ENCODE data around the gene FAM78B. TPM values are rescaled to one million over a fixed set of nuclear protein-coding genes. Genes with fewer than 3 reads are reported as not detected.

Gene FAM78B
- total RNA-seq, 1 donor from 2014 or later, result 2.9 TPM

- H3K27ac Mint-ChIP-seq, result no peak overlapping the region
- no peak for DNase-seq (ENCODE audit: extremely low spot score, unreplicated experiment)
- H3K27me3 Mint-ChIP-seq, result peaks cover 5% of the 10 kb centered on the region
- no peak overlapping the region for H3K4me3 Mint-ChIP-seq
- no peaks in the 10 kb centered on the region for H3K9me3 Mint-ChIP-seq
- peaks cover 6% of the 10 kb centered on the region for H3K4me1 Mint-ChIP-seq (ENCODE audit: unreplicated experiment)
- TF ChIP-seq, protein P1, sequence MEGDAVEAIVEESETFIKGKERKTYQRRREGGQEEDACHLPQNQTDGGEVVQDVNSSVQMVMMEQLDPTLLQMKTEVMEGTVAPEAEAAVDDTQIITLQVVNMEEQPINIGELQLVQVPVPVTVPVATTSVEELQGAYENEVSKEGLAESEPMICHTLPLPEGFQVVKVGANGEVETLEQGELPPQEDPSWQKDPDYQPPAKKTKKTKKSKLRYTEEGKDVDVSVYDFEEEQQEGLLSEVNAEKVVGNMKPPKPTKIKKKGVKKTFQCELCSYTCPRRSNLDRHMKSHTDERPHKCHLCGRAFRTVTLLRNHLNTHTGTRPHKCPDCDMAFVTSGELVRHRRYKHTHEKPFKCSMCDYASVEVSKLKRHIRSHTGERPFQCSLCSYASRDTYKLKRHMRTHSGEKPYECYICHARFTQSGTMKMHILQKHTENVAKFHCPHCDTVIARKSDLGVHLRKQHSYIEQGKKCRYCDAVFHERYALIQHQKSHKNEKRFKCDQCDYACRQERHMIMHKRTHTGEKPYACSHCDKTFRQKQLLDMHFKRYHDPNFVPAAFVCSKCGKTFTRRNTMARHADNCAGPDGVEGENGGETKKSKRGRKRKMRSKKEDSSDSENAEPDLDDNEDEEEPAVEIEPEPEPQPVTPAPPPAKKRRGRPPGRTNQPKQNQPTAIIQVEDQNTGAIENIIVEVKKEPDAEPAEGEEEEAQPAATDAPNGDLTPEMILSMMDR (conservative IDR thresholded peaks at IDR 0.05), result no peak
- H3K36me3 Mint-ChIP-seq, result no peaks in the 10 kb centered on the region
Observed at GRCh38 chr1:166116026-166116425, 50.8 kb downstream of the FAM78B start.

DNA sequence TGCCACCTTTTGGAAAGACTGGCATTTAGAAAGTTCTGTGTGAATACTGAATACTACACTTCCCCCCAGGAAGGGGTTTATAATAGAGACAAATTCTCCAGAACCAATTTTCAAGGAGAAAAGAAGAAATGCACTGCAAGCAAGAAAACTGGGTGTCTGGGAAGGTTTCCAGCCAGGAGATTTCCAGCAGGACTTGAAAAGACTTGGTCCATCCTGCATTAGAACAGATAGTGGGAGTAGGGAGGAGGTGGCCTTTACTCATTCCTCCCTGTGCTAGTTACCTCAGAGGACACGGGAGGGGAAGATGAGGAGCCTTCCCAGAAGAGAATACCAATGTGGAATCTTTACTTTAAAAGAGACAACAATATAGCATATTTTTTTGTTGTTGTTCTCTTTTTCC lies 52.4 kb downstream of the FAM78B start:
- peaks cover 6% of the 10 kb centered on the region for H3K4me1 Mint-ChIP-seq (ENCODE audit: unreplicated experiment)
- H3K27ac Mint-ChIP-seq, result no peak overlapping the region
- no peaks in the 10 kb centered on the region for H3K36me3 Mint-ChIP-seq
- no peak for DNase-seq (ENCODE audit: extremely low spot score, unreplicated experiment)
- no peaks in the 10 kb centered on the region for H3K9me3 Mint-ChIP-seq
- no peak overlapping the region for H3K4me3 Mint-ChIP-seq
- TF ChIP-seq, protein P1 (conservative IDR thresholded peaks at IDR 0.05), result no peak
- peaks cover 3% of the 10 kb centered on the region for H3K27me3 Mint-ChIP-seq

- no peak overlapping the region for H3K4me3 Mint-ChIP-seq
- no peaks in the 10 kb centered on the region for H3K9me3 Mint-ChIP-seq
- H3K27me3 Mint-ChIP-seq, result no peaks in the 10 kb centered on the region
- no peak overlapping the region for H3K27ac Mint-ChIP-seq
- DNase-seq (ENCODE audit: extremely low spot score, unreplicated experiment), result no peak
- H3K4me1 Mint-ChIP-seq (ENCODE audit: unreplicated experiment), result no peaks in the 10 kb centered on the region
- TF ChIP-seq, protein P1 (conservative IDR thresholded peaks at IDR 0.05), result no peak
- no peaks in the 10 kb centered on the region for H3K36me3 Mint-ChIP-seq
Observed at GRCh38 chr1:166113630-166114029, 53.2 kb downstream of the FAM78B start.

GRCh38 chr1:166113031-166113430 lies 53.8 kb downstream of the FAM78B start:
- DNase-seq (ENCODE audit: extremely low spot score, unreplicated experiment), result no peak
- TF ChIP-seq, protein P1 (conservative IDR thresholded peaks at IDR 0.05), result no peak
- no peaks in the 10 kb centered on the region for H3K27me3 Mint-ChIP-seq
- no peaks in the 10 kb centered on the region for H3K9me3 Mint-ChIP-seq
- H3K4me3 Mint-ChIP-seq, result no peak overlapping the region
- H3K4me1 Mint-ChIP-seq (ENCODE audit: unreplicated experiment), result no peaks in the 10 kb centered on the region
- H3K36me3 Mint-ChIP-seq, result no peaks in the 10 kb centered on the region
- H3K27ac Mint-ChIP-seq, result no peak overlapping the region

DNA sequence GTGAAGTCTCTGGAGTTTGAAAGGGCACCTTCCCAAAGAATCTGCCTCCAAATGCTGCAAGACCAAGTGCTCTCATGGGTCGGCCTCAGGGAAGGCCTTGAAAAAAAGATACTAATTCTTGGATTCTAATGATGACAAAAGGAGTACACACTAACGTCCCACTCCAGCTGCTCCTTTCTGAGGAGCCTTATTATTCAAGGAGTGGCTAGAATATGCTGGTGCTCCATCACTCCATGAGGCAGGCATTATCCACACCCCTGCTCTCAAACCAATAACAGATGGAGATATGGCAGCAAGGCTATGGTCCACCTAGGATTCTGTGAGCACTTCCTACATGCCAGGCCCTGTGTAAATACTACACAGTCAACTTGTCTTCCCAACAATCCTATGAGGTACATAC lies 54.4 kb downstream of the FAM78B start:
- H3K4me3 Mint-ChIP-seq, result no peak overlapping the region
- no peaks in the 10 kb centered on the region for H3K27me3 Mint-ChIP-seq
- no peaks in the 10 kb centered on the region for H3K4me1 Mint-ChIP-seq (ENCODE audit: unreplicated experiment)
- no peak for DNase-seq (ENCODE audit: extremely low spot score, unreplicated experiment)
- H3K27ac Mint-ChIP-seq, result no peak overlapping the region
- TF ChIP-seq, protein P1 (conservative IDR thresholded peaks at IDR 0.05), result no peak
- no peaks in the 10 kb centered on the region for H3K9me3 Mint-ChIP-seq
- no peaks in the 10 kb centered on the region for H3K36me3 Mint-ChIP-seq

DNA sequence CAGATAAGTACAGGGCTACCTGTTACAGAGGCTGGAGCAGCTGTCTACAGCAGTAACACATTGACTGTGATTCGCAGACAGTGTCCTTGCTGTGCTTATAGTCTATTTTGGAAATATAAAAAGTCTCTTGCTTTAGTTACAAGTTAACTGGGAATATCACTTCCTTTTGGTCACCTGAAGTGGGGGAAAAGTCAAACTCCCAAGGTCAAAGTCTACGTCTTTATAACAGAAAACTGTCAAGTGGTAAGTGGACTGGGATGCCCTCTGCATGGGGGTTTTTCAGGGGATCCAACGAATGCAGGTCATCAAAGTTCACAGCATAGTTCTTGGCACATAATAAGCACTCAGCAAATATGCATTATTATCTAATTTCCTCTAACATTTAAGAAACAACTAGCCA lies 55.4 kb downstream of the FAM78B start:
- H3K36me3 Mint-ChIP-seq, result no peaks in the 10 kb centered on the region
- no peaks in the 10 kb centered on the region for H3K27me3 Mint-ChIP-seq
- H3K4me1 Mint-ChIP-seq (ENCODE audit: unreplicated experiment), result no peaks in the 10 kb centered on the region
- no peak for DNase-seq (ENCODE audit: extremely low spot score, unreplicated experiment)
- no peaks in the 10 kb centered on the region for H3K9me3 Mint-ChIP-seq
- no peak overlapping the region for H3K4me3 Mint-ChIP-seq
- H3K27ac Mint-ChIP-seq, result no peak overlapping the region
- TF ChIP-seq, protein P1 (conservative IDR thresholded peaks at IDR 0.05), result no peak

Measured in type B pancreatic cell (in vitro differentiated cells).